Body of pancreas (tissue), 4 donors: Measurements from ENCODE around the gene KATNB1.

ENCODE experiments used
- CTCF ChIP-seq, 7 experiments: fragments of 450-650 bp in 4 of 7; fragments of 200-600 bp in 3 of 7; sonication (generic) in 3 of 7; IDR thresholded peaks; one replicate each; pipeline ENCODE4 v1.5.1; 2016 to 2019; ENCODE audit warnings: antibody characterized with exemption in 7 of 7
- POLR2A ChIP-seq, 3 donors: fragments of 450-650 bp; IDR thresholded peaks; one replicate each; pipeline ENCODE4 v1.6.1; 2016; ENCODE audit warnings: antibody characterized with exemption in 3 of 3, mild to moderate bottlenecking in 2 of 3

DNA sequence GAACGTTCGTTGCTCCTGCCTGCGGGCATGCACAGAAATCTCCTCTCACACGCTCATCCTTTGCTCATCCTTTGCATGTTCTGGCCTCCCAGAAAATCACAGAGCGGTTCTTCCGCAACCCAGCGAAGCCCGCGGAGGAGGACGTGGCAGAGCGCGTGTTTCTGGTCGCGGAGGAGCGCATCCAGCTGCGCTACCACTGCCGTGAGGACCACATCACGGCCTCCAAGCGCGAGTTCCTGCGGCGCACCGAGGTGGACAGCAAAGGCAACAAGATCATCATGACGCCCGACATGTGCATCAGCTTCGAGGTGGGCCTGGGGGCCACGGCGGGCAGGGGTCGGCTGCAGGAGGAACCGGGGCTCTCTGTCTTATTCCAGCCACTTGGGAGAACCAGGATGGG lies 9.6 kb upstream of the KATNB1 start:
- no peak for TF ChIP-seq CTCF (IDR thresholded peaks at IDR 0.05)
- TF ChIP-seq POLR2A (IDR thresholded peaks at IDR 0.05), result no peak
